GM23338 (cell line): ENCODE data around the gene AJM1. TPM values are rescaled to one million over a fixed set of nuclear protein-coding genes. Genes with fewer than 3 reads are reported as not detected.

Experiments
- ATAC-seq: fragments of 200-7000 bp; cut with Tn5 transposase; 3 replicates; pipeline ENCODE4 v1.9.1; 2020
- DNase-seq: peaks from one replicate; pipeline ENCODE4 v3.0.0-alpha.2; 2015; ENCODE audit warnings: low spot score
- H2AFZ ChIP-seq: fragments of 200-600 bp; sonication (generic); 2 replicates; pipeline ENCODE4 v1.8.0; 2016; ENCODE audit warnings: antibody characterized with exemption, mild to moderate bottlenecking, moderate library complexity
- H3F3A ChIP-seq: fragments of 200-600 bp; sonication (generic); replicated peaks from 2 replicates; pipeline ENCODE4 v1.8.0; 2017; ENCODE audit warnings: antibody characterized with exemption, mixed run types, low read depth
- H3K27ac ChIP-seq: fragments of 200-600 bp; sonication (generic); 2 replicates; pipeline ENCODE4 v1.6.1; 2016; ENCODE audit warnings: low read depth
- H3K27me3 ChIP-seq: fragments of 200-600 bp; sonication (generic); 2 replicates; pipeline ENCODE4 v1.8.0; 2016; ENCODE audit warnings: mild to moderate bottlenecking, mixed run types, moderate library complexity; ENCODE audit not compliant: insufficient read depth
- H3K36me3 ChIP-seq: fragments of 200-600 bp; sonication (generic); 2 replicates; pipeline ENCODE4 v1.8.0; 2016; ENCODE audit warnings: mild to moderate bottlenecking; ENCODE audit not compliant: insufficient read depth
- H3K4me1 ChIP-seq: fragments of 200-600 bp; sonication (generic); 2 replicates; pipeline ENCODE4 v1.8.0; 2016; ENCODE audit warnings: mild to moderate bottlenecking, moderate library complexity; ENCODE audit not compliant: insufficient read depth
- H3K4me2 ChIP-seq: fragments of 200-600 bp; sonication (generic); 2 replicates; pipeline ENCODE4 v1.7.1; 2017; ENCODE audit warnings: mixed run types
- H3K4me3 ChIP-seq: fragments of 200-600 bp; sonication (generic); 2 replicates; pipeline ENCODE4 v1.6.1; 2016; ENCODE audit warnings: mixed run types
- H3K79me2 ChIP-seq: fragments of 200-600 bp; sonication (generic); replicated peaks from 2 replicates; pipeline ENCODE4 v1.8.0; 2017; ENCODE audit warnings: mild to moderate bottlenecking; ENCODE audit not compliant: insufficient read depth
- H3K9me2 ChIP-seq: fragments of 200-600 bp; sonication (generic); 2 replicates; pipeline ENCODE4 v1.8.0; 2017; ENCODE audit not compliant: insufficient read depth
- H4K20me1 ChIP-seq: fragments of 200-600 bp; sonication (generic); replicated peaks from 2 replicates; pipeline ENCODE4 v1.8.0; 2017; ENCODE audit warnings: mild to moderate bottlenecking; ENCODE audit not compliant: insufficient read depth
- H3K27ac Mint-ChIP-seq: 2 replicates; pipeline ENCODE4 v1.8.0; 2020; ENCODE audit warnings: inconsistent platforms, mild to moderate bottlenecking, moderate library complexity, mixed read lengths
- H3K27me3 Mint-ChIP-seq: 3 replicates; pipeline ENCODE4 v1.8.0; 2022; ENCODE audit warnings: low read depth, mild to moderate bottlenecking, moderate library complexity, mixed read lengths, inconsistent platforms; ENCODE audit not compliant: insufficient read depth, poor library complexity
- H3K36me3 Mint-ChIP-seq: 3 replicates; pipeline ENCODE4 v1.8.0; 2021; ENCODE audit warnings: low read depth, mild to moderate bottlenecking, inconsistent platforms, moderate library complexity, mixed read lengths
- H3K4me1 Mint-ChIP-seq: 3 replicates; pipeline ENCODE4 v1.8.0; 2020; ENCODE audit warnings: mild to moderate bottlenecking, inconsistent platforms, mixed read lengths
- H3K4me3 Mint-ChIP-seq: 3 replicates; pipeline ENCODE4 v1.8.0; 2021; ENCODE audit warnings: moderate library complexity, mild to moderate bottlenecking, inconsistent platforms, mixed read lengths
- H3K9me3 Mint-ChIP-seq: 3 replicates; pipeline ENCODE4 v1.8.0; 2020; ENCODE audit warnings: moderate library complexity, mild to moderate bottlenecking, inconsistent platforms, mixed read lengths
- CREB1 ChIP-seq: fragments of 250-450 bp; sonication (Bioruptor Pico); IDR thresholded peaks from 2 replicates; pipeline ENCODE4 v1.5.0; 2020; ENCODE audit warnings: low read depth, mild to moderate bottlenecking, moderate library complexity
- CTCF ChIP-seq, 2 experiments: fragments of 200-600 bp in 1 of 2; sonication (generic) in 1 of 2; conservative IDR thresholded peaks; 2 replicates each; pipeline versions ENCODE4 v1.5.1 to v1.6.1; 2016 to 2017; ENCODE audit warnings: antibody characterized with exemption in 2 of 2, low read depth in 2 of 2, mild to moderate bottlenecking in 2 of 2, moderate library complexity in 1 of 2
- EZH2phosphoT487 ChIP-seq: fragments of 200-600 bp; sonication (generic); IDR thresholded peaks from one replicate; pipeline ENCODE4 v1.8.1; 2018; ENCODE audit warnings: antibody characterized with exemption; ENCODE audit not compliant: unreplicated experiment
- ZNF331 ChIP-seq: fragments of 250-450 bp; sonication (Bioruptor Pico); IDR thresholded peaks from 2 replicates; pipeline ENCODE4 v1.5.0; 2020; ENCODE audit warnings: low read depth, mild to moderate bottlenecking, moderate library complexity
- ZNF462 ChIP-seq: fragments of 250-450 bp; sonication (Bioruptor Pico); IDR thresholded peaks from 2 replicates; pipeline ENCODE4 v1.5.0; 2020; ENCODE audit warnings: mild to moderate bottlenecking, moderate library complexity
- polyA plus RNA-seq: library from polyadenylated mRNA; unstranded; fragments of >200 nt; fragmentation: Nextera tagmentation; extraction: Ambion mirVana; gene quantifications from 2 replicates; pipeline ENCODE4 v1.2.1, GENCODE V29; 2016
- total RNA-seq: library from RNA; depleted of rRNA; stranded (reverse); fragments of >200 nt; shearing (Covaris generic); gene quantifications from 2 replicates; pipeline ENCODE4 v1.2.3, GENCODE V29; 2014

Gene AJM1
- total and polyA plus RNA-seq, 2 experiments from 2014 or later = 0.36 to 0.49 TPM

- Histone ChIP-seq H3K27ac (no peak overlapping the region), H3K36me3 (no peaks in the 10 kb centered on the region; the same call in 1 of the 2 replicates), H3K4me1 (no peaks in the 10 kb centered on the region; the same call in 1 of the 2 replicates), H3F3A (no peaks in the 10 kb centered on the region), H3K9me2 (no peaks in the 10 kb centered on the region), H3K27me3 (no peaks in the 10 kb centered on the region), H4K20me1 (no peaks in the 10 kb centered on the region), H3K4me3 (no peak overlapping the region), H3K4me2 (no peak overlapping the region), H2AFZ (no peak overlapping the region), H3K79me2 (no peaks in the 10 kb centered on the region)
- Mint-ChIP-seq H3K4me1 (no peaks in the 10 kb centered on the region), H3K27me3 (peaks cover 3% of the 10 kb centered on the region), H3K27ac (no peak overlapping the region), H3K4me3 (no peak overlapping the region), H3K36me3 (peaks cover 2% of the 10 kb centered on the region; the same call in 2 of the 3 replicates), H3K9me3 (no peaks in the 10 kb centered on the region)
- DNase-seq (no peak), ATAC-seq (no peak)
- TF ChIP-seq ZNF462 = no peak
- no peak for TF ChIP-seq CTCF (conservative IDR thresholded peaks at IDR 0.05; ENCODE audit: low read depth in 2 of 2)
- TF ChIP-seq EZH2phosphoT487 = no peak
- TF ChIP-seq CREB1 (CRISPR knock-in tag) = no peak
- TF ChIP-seq ZNF331 (CRISPR knock-in tag) = no peak
These were observed 12.7 kb downstream of the AJM1 start for GRCh38 chr9:136854842-136855460.
